Measurements from ENCODE around the gene SH3D19.

SH3D19 gene

DNA sequence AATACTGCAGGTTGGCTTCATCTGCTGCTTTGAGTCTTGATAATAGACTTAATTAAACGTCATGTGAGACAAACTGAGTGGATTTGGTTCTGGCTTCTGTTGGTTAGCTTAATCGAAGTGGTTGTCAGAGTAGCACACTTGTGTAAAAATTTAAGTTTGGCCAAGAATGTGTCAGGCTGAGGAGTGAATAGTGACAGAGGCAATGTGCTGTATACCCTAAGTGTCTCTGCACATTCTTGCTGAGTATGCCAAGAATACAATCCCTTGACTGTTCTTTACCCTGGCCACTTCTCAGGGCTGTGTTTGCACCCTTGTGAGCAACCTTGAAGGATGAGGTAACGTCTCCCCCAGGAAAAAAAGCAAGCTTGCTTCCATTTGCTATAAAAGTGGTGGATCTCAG, 211.1 kb downstream of the SH3D19 start:
- Histone ChIP-seq H2AFZ (ENCODE audit: low read length) (no peak overlapping the region), H3K36me3 (ENCODE audit: insufficient read depth, low read length) (0 out of 2 replicates have a peak, but pooled peaks cover 4% of the 10 kb centered on the region), H4K20me1 (ENCODE audit: insufficient read depth, low read length, poor library complexity, severe bottlenecking) (no peaks in the 10 kb centered on the region), H3K4me3 (ENCODE audit: low read length, poor library complexity, severe bottlenecking) (no peak overlapping the region), H3K4me2 (ENCODE audit: low read depth, low read length, poor library complexity, severe bottlenecking) (no peak overlapping the region), H3K9me2 (replicated peaks; ENCODE audit: low read depth, low read length) (no peaks in the 10 kb centered on the region), H3K79me2 (ENCODE audit: insufficient read depth, low read length) (no peaks in the 10 kb centered on the region), H3K4me1 (ENCODE audit: insufficient read depth, low read length, poor library complexity, severe bottlenecking) (no peaks in the 10 kb centered on the region), H3K27me3 (ENCODE audit: insufficient read depth, low read length, poor library complexity, severe bottlenecking) (no peaks in the 10 kb centered on the region), H3K9me3 (ENCODE audit: insufficient read depth, low read depth, low read length) (no peaks in the 10 kb centered on the region), H3K9ac (ENCODE audit: low read depth, low read length, poor library complexity, severe bottlenecking) (no peak overlapping the region), H3F3A (ENCODE audit: low read depth) (no peaks in the 10 kb centered on the region)
- TF ChIP-seq EZH2phosphoT487 (IDR thresholded peaks at IDR 0.05; ENCODE audit: borderline replicate concordance), result no peak
- TF ChIP-seq, protein P1, sequence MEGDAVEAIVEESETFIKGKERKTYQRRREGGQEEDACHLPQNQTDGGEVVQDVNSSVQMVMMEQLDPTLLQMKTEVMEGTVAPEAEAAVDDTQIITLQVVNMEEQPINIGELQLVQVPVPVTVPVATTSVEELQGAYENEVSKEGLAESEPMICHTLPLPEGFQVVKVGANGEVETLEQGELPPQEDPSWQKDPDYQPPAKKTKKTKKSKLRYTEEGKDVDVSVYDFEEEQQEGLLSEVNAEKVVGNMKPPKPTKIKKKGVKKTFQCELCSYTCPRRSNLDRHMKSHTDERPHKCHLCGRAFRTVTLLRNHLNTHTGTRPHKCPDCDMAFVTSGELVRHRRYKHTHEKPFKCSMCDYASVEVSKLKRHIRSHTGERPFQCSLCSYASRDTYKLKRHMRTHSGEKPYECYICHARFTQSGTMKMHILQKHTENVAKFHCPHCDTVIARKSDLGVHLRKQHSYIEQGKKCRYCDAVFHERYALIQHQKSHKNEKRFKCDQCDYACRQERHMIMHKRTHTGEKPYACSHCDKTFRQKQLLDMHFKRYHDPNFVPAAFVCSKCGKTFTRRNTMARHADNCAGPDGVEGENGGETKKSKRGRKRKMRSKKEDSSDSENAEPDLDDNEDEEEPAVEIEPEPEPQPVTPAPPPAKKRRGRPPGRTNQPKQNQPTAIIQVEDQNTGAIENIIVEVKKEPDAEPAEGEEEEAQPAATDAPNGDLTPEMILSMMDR (conservative IDR thresholded peaks at IDR 0.05; ENCODE audit: low read length), result no peak

DNA sequence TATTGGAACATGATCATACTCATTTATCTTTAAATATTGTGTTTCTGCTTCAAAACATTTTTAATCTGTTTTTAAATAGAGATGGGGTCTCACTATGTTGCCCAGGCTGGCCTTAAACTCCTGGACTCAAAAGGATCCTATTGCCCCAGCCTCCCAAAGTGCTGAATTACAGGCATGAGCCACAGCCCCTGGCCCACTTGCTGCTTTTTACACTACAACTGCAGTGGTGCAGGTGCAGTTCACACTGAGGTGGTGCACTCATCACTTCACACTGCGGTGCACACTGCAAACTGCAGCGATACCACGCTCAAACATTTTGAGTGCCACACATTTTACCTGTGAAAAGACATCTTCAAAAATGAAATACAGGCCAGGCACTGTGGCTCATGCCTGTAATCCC, 215.2 kb downstream of the SH3D19 start:
- Histone ChIP-seq H3K9me2 (replicated peaks; ENCODE audit: low read depth, low read length) (no peaks in the 10 kb centered on the region), H3K79me2 (ENCODE audit: insufficient read depth, low read length) (peaks cover 21% of the 10 kb centered on the region), H3K4me1 (ENCODE audit: insufficient read depth, low read length, poor library complexity, severe bottlenecking) (no peaks in the 10 kb centered on the region), H3K27me3 (ENCODE audit: insufficient read depth, low read length, poor library complexity, severe bottlenecking) (no peaks in the 10 kb centered on the region), H3F3A (ENCODE audit: low read depth) (no peaks in the 10 kb centered on the region), H4K20me1 (ENCODE audit: insufficient read depth, low read length, poor library complexity, severe bottlenecking) (peaks cover 20% of the 10 kb centered on the region), H3K4me2 (ENCODE audit: low read depth, low read length, poor library complexity, severe bottlenecking) (no peak overlapping the region), H3K9ac (ENCODE audit: low read depth, low read length, poor library complexity, severe bottlenecking) (no peak overlapping the region), H3K9me3 (ENCODE audit: insufficient read depth, low read depth, low read length) (no peaks in the 10 kb centered on the region), H3K4me3 (ENCODE audit: low read length, poor library complexity, severe bottlenecking) (no peak overlapping the region), H3K36me3 (ENCODE audit: insufficient read depth, low read length) (peaks cover 31% of the 10 kb centered on the region; the same call in 1 of the 2 replicates), H2AFZ (ENCODE audit: low read length) (no peak overlapping the region)
- TF ChIP-seq, protein P1 (conservative IDR thresholded peaks at IDR 0.05; ENCODE audit: low read length), result no peak
- no peak for TF ChIP-seq EZH2phosphoT487 (IDR thresholded peaks at IDR 0.05; ENCODE audit: borderline replicate concordance)

GRCh38 chr4:151107063-151107462, 218.3 kb downstream of the SH3D19 start:
- Histone ChIP-seq H4K20me1 (ENCODE audit: insufficient read depth, low read length, poor library complexity, severe bottlenecking) (peaks cover 52% of the 10 kb centered on the region), H3K9ac (ENCODE audit: low read depth, low read length, poor library complexity, severe bottlenecking) (no peak overlapping the region), H3K9me3 (ENCODE audit: insufficient read depth, low read depth, low read length) (no peaks in the 10 kb centered on the region), H3K36me3 (ENCODE audit: insufficient read depth, low read length) (peaks cover 59% of the 10 kb centered on the region), H2AFZ (ENCODE audit: low read length) (no peak overlapping the region), H3K27me3 (ENCODE audit: insufficient read depth, low read length, poor library complexity, severe bottlenecking) (no peaks in the 10 kb centered on the region), H3K9me2 (replicated peaks; ENCODE audit: low read depth, low read length) (no peaks in the 10 kb centered on the region), H3F3A (ENCODE audit: low read depth) (no peaks in the 10 kb centered on the region), H3K4me3 (ENCODE audit: low read length, poor library complexity, severe bottlenecking) (no peak overlapping the region), H3K4me1 (ENCODE audit: insufficient read depth, low read length, poor library complexity, severe bottlenecking) (peaks cover 6% of the 10 kb centered on the region), H3K79me2 (ENCODE audit: insufficient read depth, low read length) (peaks cover 51% of the 10 kb centered on the region), H3K4me2 (ENCODE audit: low read depth, low read length, poor library complexity, severe bottlenecking) (peak overlapping the region; percentile 19)
- TF ChIP-seq EZH2phosphoT487 (IDR thresholded peaks at IDR 0.05; ENCODE audit: borderline replicate concordance), result no peak
- TF ChIP-seq, protein P1 (conservative IDR thresholded peaks at IDR 0.05; ENCODE audit: low read length), result no peak

Measured in Loucy (cell line).